Subcutaneous adipose tissue (tissue), 4 donors: ENCODE results near the gene PLA2G12B. TPM values are rescaled to one million over a fixed set of nuclear protein-coding genes. Genes with fewer than 3 reads are reported as not detected.

Source experiments
- total RNA-seq, 4 donors: library from RNA; depleted of rRNA; stranded (reverse); fragments of >200 nt; gene quantifications; one replicate each; pipeline ENCODE4 v1.1.0, GENCODE V29; 2016
- TF ChIP-seq, protein P1 (sequence below): fragments of 450-650 bp; IDR thresholded peaks from one replicate; pipeline ENCODE4 v1.5.1; 2016; ENCODE audit warnings: low read depth, mild to moderate bottlenecking, control low read depth, antibody characterized with exemption, moderate library complexity

Gene PLA2G12B, protein sequence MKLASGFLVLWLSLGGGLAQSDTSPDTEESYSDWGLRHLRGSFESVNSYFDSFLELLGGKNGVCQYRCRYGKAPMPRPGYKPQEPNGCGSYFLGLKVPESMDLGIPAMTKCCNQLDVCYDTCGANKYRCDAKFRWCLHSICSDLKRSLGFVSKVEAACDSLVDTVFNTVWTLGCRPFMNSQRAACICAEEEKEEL
- total RNA-seq: not detected

DNA sequence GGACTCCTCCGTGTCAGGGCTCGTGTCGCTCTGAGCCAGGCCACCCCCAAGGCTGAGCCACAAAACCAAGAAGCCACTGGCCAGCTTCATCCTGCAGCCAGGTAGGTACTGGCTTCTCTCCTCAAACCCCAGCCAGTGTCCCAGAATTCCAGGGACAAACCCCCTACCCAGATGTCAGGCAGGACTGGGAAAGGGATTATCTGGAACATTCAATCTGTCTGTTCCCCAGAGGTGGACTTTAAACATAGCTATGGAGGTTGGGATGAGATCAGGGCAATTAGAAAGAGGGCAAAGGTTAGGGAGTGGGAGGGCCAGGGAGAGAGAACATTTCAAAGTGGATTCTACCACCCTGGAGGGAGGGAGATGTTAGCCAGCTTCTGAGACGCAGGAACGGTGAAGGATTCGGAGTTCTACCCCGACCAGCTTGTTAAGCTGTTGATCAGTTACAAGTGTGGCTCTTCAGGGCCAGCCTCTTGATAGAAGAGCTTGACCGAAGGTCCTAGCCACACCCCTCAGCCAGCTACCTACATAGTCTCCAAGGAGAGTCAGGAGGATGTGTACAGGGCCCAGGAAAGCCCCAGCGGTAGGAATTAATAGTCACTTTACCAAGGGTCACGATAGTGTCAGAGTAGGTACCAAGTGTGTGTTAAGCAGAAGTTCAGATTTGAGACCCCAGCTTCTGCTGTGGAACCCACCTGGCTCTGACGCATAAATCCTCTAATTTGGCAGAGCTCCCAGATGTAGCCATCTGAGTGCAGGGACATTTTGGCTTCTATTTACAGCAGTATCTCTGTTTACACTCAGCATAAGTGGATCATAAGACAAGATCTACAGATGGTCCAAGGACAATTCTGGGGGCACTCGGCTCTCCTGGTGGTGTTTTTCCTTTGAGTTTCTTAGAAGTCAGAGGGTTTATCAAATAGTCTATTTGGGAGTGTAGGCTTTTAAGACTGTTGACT lies at the start of gene PLA2G12B:
PLA2G12B (minus strand) TSS at position 211 of the 959 bp plus-strand sequence; CDS start at position 90, 121 bp downstream.
- TF ChIP-seq, protein P1, sequence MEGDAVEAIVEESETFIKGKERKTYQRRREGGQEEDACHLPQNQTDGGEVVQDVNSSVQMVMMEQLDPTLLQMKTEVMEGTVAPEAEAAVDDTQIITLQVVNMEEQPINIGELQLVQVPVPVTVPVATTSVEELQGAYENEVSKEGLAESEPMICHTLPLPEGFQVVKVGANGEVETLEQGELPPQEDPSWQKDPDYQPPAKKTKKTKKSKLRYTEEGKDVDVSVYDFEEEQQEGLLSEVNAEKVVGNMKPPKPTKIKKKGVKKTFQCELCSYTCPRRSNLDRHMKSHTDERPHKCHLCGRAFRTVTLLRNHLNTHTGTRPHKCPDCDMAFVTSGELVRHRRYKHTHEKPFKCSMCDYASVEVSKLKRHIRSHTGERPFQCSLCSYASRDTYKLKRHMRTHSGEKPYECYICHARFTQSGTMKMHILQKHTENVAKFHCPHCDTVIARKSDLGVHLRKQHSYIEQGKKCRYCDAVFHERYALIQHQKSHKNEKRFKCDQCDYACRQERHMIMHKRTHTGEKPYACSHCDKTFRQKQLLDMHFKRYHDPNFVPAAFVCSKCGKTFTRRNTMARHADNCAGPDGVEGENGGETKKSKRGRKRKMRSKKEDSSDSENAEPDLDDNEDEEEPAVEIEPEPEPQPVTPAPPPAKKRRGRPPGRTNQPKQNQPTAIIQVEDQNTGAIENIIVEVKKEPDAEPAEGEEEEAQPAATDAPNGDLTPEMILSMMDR: no peak

DNA sequence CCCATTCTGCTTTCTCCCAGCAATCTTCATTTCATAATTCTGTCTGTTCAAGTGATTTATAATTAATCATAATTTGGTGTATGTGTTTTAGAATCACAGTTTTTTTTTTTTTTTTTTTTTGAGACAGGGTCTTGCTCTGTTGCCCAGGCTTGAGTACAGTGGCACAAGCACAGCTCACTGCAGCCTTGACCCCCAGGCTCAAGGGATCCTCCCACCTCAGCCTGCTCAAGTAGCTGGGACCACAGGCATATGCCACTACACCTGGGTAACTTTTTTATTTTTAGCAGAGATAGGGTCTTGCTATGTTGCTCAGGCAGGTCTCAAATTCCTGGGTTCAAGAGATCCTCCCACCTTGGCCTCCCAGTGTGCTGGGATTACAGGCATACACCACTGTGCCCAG lies 49.2 kb upstream of the PLA2G12B start:
- TF ChIP-seq, protein P1: no peak

DNA sequence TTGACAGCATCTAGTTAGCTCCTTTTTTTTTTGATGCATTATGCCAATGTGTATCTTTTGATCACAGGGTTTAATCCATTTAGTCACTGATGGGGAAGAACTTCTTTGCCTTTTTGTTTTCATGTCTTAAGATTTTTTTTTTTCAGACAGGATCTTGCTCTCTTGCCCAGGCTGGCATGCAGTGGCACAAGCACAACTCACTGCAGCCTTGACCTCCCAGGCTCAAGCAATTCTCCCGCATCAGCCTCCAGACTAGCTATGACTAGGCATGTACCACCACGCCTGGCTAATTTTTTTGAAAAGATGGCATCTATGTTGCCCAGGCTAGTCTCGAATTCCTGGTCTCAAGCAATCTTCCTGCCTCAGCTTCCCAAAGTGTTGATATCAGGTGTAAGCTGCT lies 46.4 kb upstream of the PLA2G12B start:
- TF ChIP-seq, protein P1: no peak

DNA sequence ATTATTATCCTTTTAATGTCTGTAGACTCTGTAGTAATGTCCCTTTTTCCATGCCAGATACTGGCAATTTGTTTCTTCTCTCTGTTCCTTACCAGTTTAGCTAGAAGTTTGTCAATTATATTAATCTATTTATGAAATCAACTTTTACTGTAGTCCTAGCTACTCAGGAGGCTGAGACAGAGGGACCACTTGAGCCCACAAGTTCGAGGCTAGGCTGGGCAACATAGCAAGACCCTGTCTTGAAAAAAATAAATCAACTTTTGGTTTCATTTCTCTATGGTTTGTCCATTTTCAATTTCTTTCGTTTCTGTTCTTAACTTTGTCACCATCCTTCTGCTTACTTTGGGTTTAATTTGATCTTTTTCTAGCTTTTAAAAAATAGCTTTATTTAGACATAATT lies 42.5 kb upstream of the PLA2G12B start:
- TF ChIP-seq, protein P1: no peak

DNA sequence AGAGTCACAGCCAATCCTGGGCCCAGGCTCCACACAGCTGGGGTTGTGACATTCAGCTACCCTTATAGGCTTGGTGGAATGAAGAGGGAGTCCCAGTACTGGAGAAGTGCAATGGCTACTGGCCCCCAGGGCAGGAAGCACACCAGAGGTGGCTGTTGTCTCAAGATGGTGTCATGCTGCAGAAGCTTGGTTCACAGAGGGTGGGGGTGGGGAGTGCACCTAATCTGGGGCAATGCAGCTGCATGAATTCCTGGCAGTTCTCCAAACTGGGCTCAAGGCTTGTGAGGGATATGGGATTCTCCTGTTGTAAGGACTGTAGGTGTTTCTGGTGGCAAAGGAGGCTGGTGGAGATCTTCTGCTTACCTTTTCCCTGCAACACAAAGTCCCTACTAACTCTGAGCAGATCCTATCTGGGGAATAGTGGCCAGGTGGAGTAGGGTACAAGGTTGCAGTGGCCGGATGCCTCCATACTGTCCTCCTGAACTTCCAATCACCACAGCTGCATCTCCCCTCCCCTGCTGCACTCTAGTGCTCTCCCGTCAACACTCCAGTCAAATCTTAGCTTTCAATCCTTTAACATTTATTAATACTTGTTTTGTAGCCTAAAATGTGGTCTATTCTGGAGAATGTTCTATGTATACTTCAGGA lies 27.4 kb upstream of the PLA2G12B start:
- TF ChIP-seq, protein P1: no peak

DNA sequence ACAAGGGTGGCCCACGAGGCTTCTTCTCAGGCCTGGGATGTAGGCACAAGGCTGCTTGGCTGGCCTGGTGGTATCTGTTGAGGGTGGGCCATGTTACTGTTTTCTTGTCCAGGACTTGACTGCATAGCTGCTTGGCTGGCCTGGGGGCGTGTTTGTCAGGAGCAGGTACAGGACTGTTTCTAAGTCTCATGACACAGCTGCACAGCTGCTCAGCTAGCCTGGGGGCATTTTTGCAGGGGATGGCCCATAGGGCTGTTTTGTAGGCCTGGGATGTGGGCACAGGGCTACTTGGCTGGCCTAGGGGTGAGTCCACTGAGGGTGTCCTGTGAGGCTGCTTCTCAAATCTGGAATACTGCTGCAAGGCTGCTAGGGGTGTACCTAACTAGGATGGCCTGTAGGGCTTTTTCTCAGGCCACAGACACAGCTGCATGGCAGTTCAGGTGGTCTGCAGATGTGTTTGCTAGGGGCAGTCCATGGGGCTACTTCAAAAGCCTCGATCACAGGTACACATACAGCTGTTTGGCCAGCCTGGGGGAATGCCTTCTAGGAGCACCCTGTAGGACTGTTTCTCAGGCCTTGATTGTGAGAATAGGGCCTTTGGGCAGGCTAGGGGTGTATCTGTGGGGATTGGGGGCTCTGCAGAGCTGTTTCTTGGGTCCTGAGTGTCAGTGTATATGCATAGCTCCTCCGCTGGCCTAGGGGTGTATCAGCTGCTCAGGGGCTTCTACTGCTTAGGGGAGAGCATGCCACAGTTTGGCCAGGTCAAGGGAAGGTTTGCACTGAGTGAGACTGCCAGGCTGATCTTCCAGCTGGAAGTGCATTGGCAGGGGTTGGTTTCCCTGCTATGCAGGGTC lies 26.6 kb upstream of the PLA2G12B start:
- TF ChIP-seq, protein P1: no peak
